DOHH2 (cell line): ENCODE results near the gene OTUD5.

Experiments
- CTCF ChIP-seq: fragments of 200-600 bp; sonication (generic); IDR thresholded peaks from one replicate; pipeline ENCODE4 v1.5.1; 2014; ENCODE audit warnings: antibody characterized with exemption, mild to moderate bottlenecking, low read depth, low read length; ENCODE audit not compliant: poor library complexity, severe bottlenecking
- EZH2phosphoT487 ChIP-seq: fragments of 200-600 bp; sonication (generic); IDR thresholded peaks from 2 replicates; pipeline ENCODE4 v1.6.1; 2017; ENCODE audit warnings: borderline replicate concordance, mild to moderate bottlenecking, antibody characterized with exemption, low read length, moderate library complexity, mixed read lengths

- TF ChIP-seq CTCF (no peak), EZH2phosphoT487 (no peak)
Measured at GRCh38 chrX:48942895-48943294, 14.5 kb downstream of the OTUD5 start.
